Measurements from ENCODE around the gene LYG1. TPM values are rescaled to one million over a fixed set of nuclear protein-coding genes. Genes with fewer than 3 reads are reported as not detected.

Gene LYG1
- total and polyA plus RNA-seq, 2 of the 13 experiments (the other 11 are each of a cell fraction or from before 2014, with no cell fraction given): 1.00 to 2.9 TPM

DNA sequence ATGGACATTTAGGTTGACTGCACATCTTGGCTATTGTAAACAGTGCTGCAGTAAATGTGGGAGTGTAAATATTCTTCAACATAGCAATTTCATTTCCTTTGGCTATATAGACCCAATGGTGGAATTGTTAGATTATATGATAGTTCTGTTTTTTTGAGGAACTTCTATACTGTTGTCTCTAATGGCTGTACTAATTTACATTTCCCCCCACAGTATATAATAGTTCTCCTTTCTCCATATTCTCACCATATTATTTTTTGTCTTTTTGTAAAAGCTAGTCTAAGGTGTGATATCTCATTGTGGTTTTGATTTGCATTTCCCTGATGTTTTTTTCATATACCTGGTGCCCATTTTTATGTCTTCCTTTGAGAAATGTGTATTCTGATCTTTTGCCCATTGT, 49.2 kb upstream of the LYG1 start (continued):
- TF ChIP-seq ZFP37 (CRISPR knock-in tag; IDR thresholded peaks at IDR 0.05; ENCODE audit: borderline replicate concordance): no peak
- no peak for TF ChIP-seq JUND (CRISPR knock-in tag; IDR thresholded peaks at IDR 0.05)
- no peak for TF ChIP-seq ZNF672 (CRISPR knock-in tag; IDR thresholded peaks at IDR 0.05)
- no peak for TF ChIP-seq ZNF567 (CRISPR knock-in tag; IDR thresholded peaks at IDR 0.05; ENCODE audit: borderline replicate concordance)
- TF ChIP-seq ZNF33B (CRISPR knock-in tag; IDR thresholded peaks at IDR 0.05): no peak
- TF ChIP-seq ZNF878 (CRISPR knock-in tag; IDR thresholded peaks at IDR 0.05): no peak

DNA sequence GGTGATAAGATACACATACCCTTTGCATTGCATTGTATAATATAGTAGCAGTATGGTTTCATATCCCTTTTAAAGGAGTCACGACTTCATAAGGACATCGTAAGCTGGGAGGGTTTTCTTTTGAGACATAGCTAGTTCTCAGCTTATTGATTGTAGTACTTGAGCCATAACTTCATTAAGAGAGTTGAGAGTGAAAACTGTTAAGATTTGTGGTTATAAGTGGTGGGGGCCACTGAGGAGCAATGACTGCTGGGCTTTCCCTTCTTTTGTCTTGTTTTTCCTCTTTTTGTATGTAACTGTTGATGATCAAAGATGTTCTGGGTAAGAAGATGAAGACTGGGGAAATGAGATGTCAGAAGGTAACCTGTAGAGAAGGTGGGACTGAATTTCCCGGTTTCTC, 47.2 kb upstream of the LYG1 start:
- no peak overlapping the region for H3K4me2 ChIP-seq (ENCODE audit: low read depth, low read length)
- no peak overlapping the region for H3K4me3 ChIP-seq (replicated peaks in 1 of 3; ENCODE audit: insufficient read depth in 1 of 3, low read depth in 2 of 3, low read length in 3 of 3)
- no peak overlapping the region for H2AFZ ChIP-seq (ENCODE audit: low read length)
- ChIA-PET POLR2A (interaction anchor here (3.0 kb wide), 1 partner anchor 12 kb away, joined by 16 read pairs; the partner anchor contains the start of genes EIF5B and TXNDC9), CTCF (ENCODE audit: low intra/inter-chr PET ratio, low total read pairs) (no interaction called here)
- no peaks in the 10 kb centered on the region for H3K9me3 ChIP-seq (ENCODE audit: low read length)
- TF ChIP-seq, protein P1, sequence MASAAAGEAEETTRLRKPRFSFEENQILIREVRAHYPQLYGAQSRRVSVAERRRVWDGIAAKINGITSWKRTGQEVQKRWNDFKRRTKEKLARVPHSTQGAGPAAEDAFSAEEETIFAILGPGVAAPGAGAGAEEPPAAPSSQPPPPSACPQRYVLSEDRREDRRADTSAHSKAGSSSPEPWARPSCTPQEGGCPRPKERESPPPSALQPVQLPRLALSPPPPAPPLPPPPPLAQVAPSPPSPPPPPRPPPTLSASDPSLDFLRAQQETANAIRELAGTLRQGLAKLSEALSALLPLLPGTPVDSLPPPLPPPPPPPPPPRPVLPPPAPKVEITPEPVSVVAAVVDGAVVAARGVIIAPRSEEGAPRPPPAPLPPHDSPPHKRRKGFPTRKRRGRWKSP (CRISPR knock-in tag; IDR thresholded peaks at IDR 0.05): no peak
- H4K20me1 ChIP-seq (ENCODE audit: insufficient read depth, low read length): peaks cover 26% of the 10 kb centered on the region
- no TSS peak for BruUV-seq (replicated peaks)
- in situ Hi-C loops (cut with HindIII; ENCODE audit: extremely low pct_ligation_motif_present, low pct_unique_long_range_greater_than_20kb): no loop called here
- 0 out of 5 replicates have a peak, but pooled peaks cover 0 to 3% of the 10 kb centered on the region in 2 experiments for H3K36me3 ChIP-seq (replicated peaks in 1 of 2; ENCODE audit: control insufficient read depth in 1 of 2, insufficient read depth in 2 of 2, low read length in 2 of 2)
- no peaks in the 10 kb centered on the region for H3K27me3 ChIP-seq (ENCODE audit: control insufficient read depth in 1 of 2, insufficient read depth in 2 of 2, low read length in 2 of 2)
- ATAC-seq (no peak), DNase-seq (ENCODE audit: low spot score) (no peak), FAIRE-seq (no peak)
- 95% methylated on average over 3 of the region's 3 CpGs for WGBS (ENCODE audit: low lambda C conversion rate)
- no peak overlapping the region for H3K27ac ChIP-seq (ENCODE audit: extremely low read length, insufficient read depth, low read length)
- intact Hi-C loops (cut with micrococcal nuclease; ENCODE audit: unreplicated experiment): no loop called here
- H3K4me1 ChIP-seq (ENCODE audit: insufficient read depth, low read length): no peaks in the 10 kb centered on the region
- H3K79me2 ChIP-seq (ENCODE audit: insufficient read depth, low read length): peaks cover 95% of the 10 kb centered on the region
- no peak overlapping the region for H3K9ac ChIP-seq (ENCODE audit: insufficient read depth, low read depth, low read length)
